ENCODE measurements around the gene TECRL. TPM values are rescaled to one million over a fixed set of nuclear protein-coding genes. Genes with fewer than 3 reads are reported as not detected.

TECRL gene
- total RNA-seq, 1 experiment from 2014 or later, result not detected

DNA sequence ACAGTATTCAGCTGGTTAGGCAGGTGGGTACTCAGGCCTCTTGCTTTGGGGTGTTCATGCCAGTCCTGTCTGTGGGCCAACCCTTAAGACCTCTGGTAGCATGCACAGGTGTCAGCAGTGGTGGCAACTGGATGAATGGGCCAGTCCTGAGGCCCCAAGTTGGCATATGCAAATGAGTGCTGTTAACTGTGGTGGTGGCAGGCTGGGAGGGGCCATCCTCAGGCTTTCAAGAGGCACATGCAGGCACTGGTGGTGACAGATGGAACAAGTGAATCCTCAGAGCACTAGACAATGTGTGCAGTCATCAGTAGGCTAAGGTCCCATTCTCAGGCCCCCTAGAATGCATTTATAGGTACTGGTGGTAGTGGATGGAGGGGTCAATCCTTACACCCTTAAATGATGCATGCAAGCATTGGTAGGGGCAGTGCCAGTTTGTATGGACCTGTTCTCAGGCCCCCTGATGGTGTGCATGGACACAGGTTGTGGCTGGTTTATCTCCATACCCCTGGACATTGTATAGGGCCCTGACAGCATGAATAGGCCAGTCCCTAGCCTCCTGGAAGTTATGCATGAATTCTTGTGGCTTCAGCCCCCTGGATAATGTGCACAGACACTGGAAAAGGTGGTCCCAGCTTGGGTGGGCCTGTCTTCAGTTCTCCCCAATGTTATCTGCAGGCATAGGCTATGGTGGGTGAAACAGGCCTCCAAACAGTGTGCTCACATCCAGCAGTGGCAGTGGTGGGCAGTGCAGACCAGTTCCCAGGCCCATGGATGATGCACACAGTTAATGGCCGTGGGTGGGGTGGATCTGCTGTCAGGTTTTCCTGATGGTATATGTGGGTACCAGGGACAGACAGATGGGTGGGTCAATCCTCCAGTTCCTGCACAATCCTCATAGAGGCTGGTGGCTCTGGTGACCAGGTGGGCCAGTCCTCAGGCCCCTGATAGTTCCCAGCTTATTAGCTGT, 24.7 kb downstream of the TECRL start:
- no peaks in the 10 kb centered on the region for H3K27me3 ChIP-seq (replicated peaks; ENCODE audit: insufficient read depth, low read depth, low read length, poor library complexity)
- no TSS peak for BruUV-seq (replicated peaks)
- intact Hi-C loops (cut with micrococcal nuclease; ENCODE audit: unreplicated experiment), result no loop called here
- ChIA-PET CTCF (no interaction called here), POLR2A (ENCODE audit: low non-redundant PET) (no interaction called here)
- H3K27ac ChIP-seq (ENCODE audit: low read depth, low read length, poor library complexity, severe bottlenecking), result no peak overlapping the region
- no peaks in the 10 kb centered on the region for H3K4me1 ChIP-seq (ENCODE audit: insufficient read depth, low read length, poor library complexity, severe bottlenecking)
- DNase-seq (ENCODE audit: low spot score), result no peak
- no peaks in the 10 kb centered on the region for H3K36me3 ChIP-seq (ENCODE audit: insufficient read depth, low read length, poor library complexity, severe bottlenecking)
- no peak overlapping the region for H3K4me3 ChIP-seq (ENCODE audit: low read depth, low read length, poor library complexity, severe bottlenecking)
- TF ChIP-seq EZH2 (IDR thresholded peaks at IDR 0.05; ENCODE audit: borderline replicate concordance, low read depth, low read length, poor library complexity, severe bottlenecking), result no peak
- TF ChIP-seq, protein P1, sequence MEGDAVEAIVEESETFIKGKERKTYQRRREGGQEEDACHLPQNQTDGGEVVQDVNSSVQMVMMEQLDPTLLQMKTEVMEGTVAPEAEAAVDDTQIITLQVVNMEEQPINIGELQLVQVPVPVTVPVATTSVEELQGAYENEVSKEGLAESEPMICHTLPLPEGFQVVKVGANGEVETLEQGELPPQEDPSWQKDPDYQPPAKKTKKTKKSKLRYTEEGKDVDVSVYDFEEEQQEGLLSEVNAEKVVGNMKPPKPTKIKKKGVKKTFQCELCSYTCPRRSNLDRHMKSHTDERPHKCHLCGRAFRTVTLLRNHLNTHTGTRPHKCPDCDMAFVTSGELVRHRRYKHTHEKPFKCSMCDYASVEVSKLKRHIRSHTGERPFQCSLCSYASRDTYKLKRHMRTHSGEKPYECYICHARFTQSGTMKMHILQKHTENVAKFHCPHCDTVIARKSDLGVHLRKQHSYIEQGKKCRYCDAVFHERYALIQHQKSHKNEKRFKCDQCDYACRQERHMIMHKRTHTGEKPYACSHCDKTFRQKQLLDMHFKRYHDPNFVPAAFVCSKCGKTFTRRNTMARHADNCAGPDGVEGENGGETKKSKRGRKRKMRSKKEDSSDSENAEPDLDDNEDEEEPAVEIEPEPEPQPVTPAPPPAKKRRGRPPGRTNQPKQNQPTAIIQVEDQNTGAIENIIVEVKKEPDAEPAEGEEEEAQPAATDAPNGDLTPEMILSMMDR (conservative IDR thresholded peaks at IDR 0.05; ENCODE audit: low read depth, low read length), result no peak
- no peaks in the 10 kb centered on the region for H3K9me3 ChIP-seq (ENCODE audit: low read depth, low read length, poor library complexity, severe bottlenecking)

DNA sequence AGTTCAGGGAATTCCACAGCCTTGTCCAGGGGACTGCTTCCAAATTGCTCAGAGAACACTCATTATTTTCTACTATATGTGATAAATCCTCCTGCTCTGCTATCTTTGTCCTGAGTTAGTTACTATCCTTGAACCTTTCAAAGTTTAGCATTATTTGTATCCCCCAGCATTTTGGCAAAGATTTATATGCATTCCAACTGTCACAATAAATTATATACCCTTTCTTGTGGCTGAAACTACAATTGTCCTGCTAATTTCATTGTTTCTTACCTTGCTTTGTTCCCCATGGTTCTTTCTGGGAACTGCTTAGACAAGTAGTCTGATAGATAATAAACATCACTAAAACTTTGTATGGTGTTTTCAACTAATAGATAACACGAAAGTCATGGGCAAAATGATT, 40.5 kb downstream of the TECRL start:
- Histone ChIP-seq H3K9me3 (ENCODE audit: low read depth, low read length, poor library complexity, severe bottlenecking) (no peaks in the 10 kb centered on the region), H3K4me3 (ENCODE audit: low read depth, low read length, poor library complexity, severe bottlenecking) (no peak overlapping the region), H3K4me1 (ENCODE audit: insufficient read depth, low read length, poor library complexity, severe bottlenecking) (no peaks in the 10 kb centered on the region), H3K27me3 (replicated peaks; ENCODE audit: insufficient read depth, low read depth, low read length, poor library complexity) (no peaks in the 10 kb centered on the region), H3K27ac (ENCODE audit: low read depth, low read length, poor library complexity, severe bottlenecking) (no peak overlapping the region), H3K36me3 (ENCODE audit: insufficient read depth, low read length, poor library complexity, severe bottlenecking) (no peaks in the 10 kb centered on the region)
- DNase-seq (ENCODE audit: low spot score), result no peak
- CTCF ChIA-PET, result no interaction called here
- intact Hi-C loops (cut with micrococcal nuclease; ENCODE audit: unreplicated experiment), result no loop called here
- no TSS peak for BruUV-seq (replicated peaks)
- TF ChIP-seq, protein P1 (conservative IDR thresholded peaks at IDR 0.05; ENCODE audit: low read depth, low read length), result no peak
- TF ChIP-seq EZH2 (IDR thresholded peaks at IDR 0.05; ENCODE audit: borderline replicate concordance, low read depth, low read length, poor library complexity, severe bottlenecking), result no peak
- POLR2A ChIA-PET (ENCODE audit: low non-redundant PET), result no interaction called here

DNA sequence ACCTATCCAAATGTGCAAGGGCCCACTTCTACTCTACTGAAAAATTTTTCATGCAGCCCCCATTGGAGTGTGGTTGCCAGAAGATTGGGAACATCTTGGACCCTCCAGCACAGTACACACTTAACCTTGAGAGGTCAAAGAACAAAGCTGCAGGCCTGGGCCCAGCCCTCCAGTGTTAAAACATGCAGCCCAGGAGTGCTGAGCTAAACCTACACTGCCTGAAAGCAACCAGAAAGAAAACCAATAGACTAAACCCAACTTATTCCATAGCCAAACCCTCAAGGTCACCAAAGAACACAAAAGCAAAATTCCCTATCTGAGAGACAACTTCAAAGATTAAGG, 47.9 kb downstream of the TECRL start:
- H3K9me3 ChIP-seq (ENCODE audit: low read depth, low read length, poor library complexity, severe bottlenecking), result no peaks in the 10 kb centered on the region
- no peaks in the 10 kb centered on the region for H3K4me1 ChIP-seq (ENCODE audit: insufficient read depth, low read length, poor library complexity, severe bottlenecking)
- no peaks in the 10 kb centered on the region for H3K27me3 ChIP-seq (replicated peaks; ENCODE audit: insufficient read depth, low read depth, low read length, poor library complexity)
- ChIA-PET POLR2A (ENCODE audit: low non-redundant PET) (no interaction called here), CTCF (no interaction called here)
- no peak for DNase-seq (ENCODE audit: low spot score)
- TF ChIP-seq EZH2 (IDR thresholded peaks at IDR 0.05; ENCODE audit: borderline replicate concordance, low read depth, low read length, poor library complexity, severe bottlenecking), result no peak
- TF ChIP-seq, protein P1 (conservative IDR thresholded peaks at IDR 0.05; ENCODE audit: low read depth, low read length), result no peak
- H3K27ac ChIP-seq (ENCODE audit: low read depth, low read length, poor library complexity, severe bottlenecking), result no peak overlapping the region
- no peak overlapping the region for H3K4me3 ChIP-seq (ENCODE audit: low read depth, low read length, poor library complexity, severe bottlenecking)
- intact Hi-C loops (cut with micrococcal nuclease; ENCODE audit: unreplicated experiment), result no loop called here
- H3K36me3 ChIP-seq (ENCODE audit: insufficient read depth, low read length, poor library complexity, severe bottlenecking), result no peaks in the 10 kb centered on the region
- no TSS peak for BruUV-seq (replicated peaks)

Measured in A673 (cell line).